Pancreas (tissue), 10 donors: ENCODE data around the gene ZNF37A. TPM values are rescaled to one million over a fixed set of nuclear protein-coding genes. Genes with fewer than 3 reads are reported as not detected.

Experiments used
- ATAC-seq, 4 donors: fragments of 200-7000 bp; cut with Tn5 transposase; one replicate each; pipeline versions ENCODE4 v1.8.0 to v1.9.1; 2020; ENCODE audit warnings: mild to moderate bottlenecking in 4 of 4, moderate library complexity in 4 of 4
- DNase-seq, 6 donors: peaks; one replicate each; pipeline ENCODE4 v3.0.0-alpha.2; 2020
- FAIRE-seq: peaks from 2 replicates; lab custom pipeline; 2012; peaks lifted over from hg19 to GRCh38; lab: Jason Lieb, UNC
- H3K27ac ChIP-seq, 4 donors: fragments of 200-600 bp; sonication (generic); 1 replicate in 3 of 4; 2 replicates in 1 of 4; pipeline versions ENCODE4 v1.5.0 to v1.8.0; 2020
- H3K27me3 ChIP-seq, 4 donors: fragments of 200-600 bp; one replicate each; pipeline ENCODE4 v1.8.0; 2021
- H3K36me3 ChIP-seq, 3 donors: fragments of 200-600 bp; sonication (generic) in 1 of 3; one replicate each; pipeline versions ENCODE4 v1.5.0 to v1.8.0; 2020 to 2021
- H3K4me1 ChIP-seq, 3 donors: fragments of 200-600 bp; one replicate each; pipeline ENCODE4 v1.8.0; 2021
- H3K4me3 ChIP-seq, 4 donors: fragments of 200-600 bp; sonication (generic) in 2 of 4; one replicate each; pipeline versions ENCODE4 v1.5.0 to v1.8.0; 2020 to 2021
- H3K9me3 ChIP-seq, 4 donors: fragments of 200-600 bp; one replicate each; pipeline ENCODE4 v1.8.0; 2021
- CTCF ChIP-seq, 4 donors: fragments of 200-600 bp; sonication (generic) in 3 of 4; IDR thresholded peaks; one replicate each; pipeline versions ENCODE4 v1.5.0 to v1.8.0; 2021; ENCODE audit warnings: antibody characterized with exemption in 4 of 4
- WGBS, 2 donors: extraction: QIAGEN DNeasy Blood & Tissue Kit; methylation state at CpG; one replicate each; pipeline ENCODE4 v1.1.7; 2013; 5-methylcytosine and 5-hydroxymethylcytosine counted together
- intact Hi-C, 3 donors: fragments of 100-400 bp; cut with DNase I; formaldehyde crosslinking; loops; one replicate each; pipeline versions ENCODE4 v1.11.1 to v1.14.2; 2022
- polyA plus RNA-seq, 2 donors: library from polyadenylated mRNA; stranded (reverse); fragments of 200-250 nt; gene quantifications; one replicate each; pipeline ENCODE4 v1.2.3, GENCODE V29; 2013
- total RNA-seq, 6 donors: library from RNA; stranded (reverse); fragmentation: NEBNext Ultra II Directional in 4 of 6; extraction: Animal tissue kit (Norgen Biotek cat#: 25700) in 4 of 6; gene quantifications; one replicate each; pipeline versions ENCODE4 v1.2.1 to v1.2.4, GENCODE V29; 2021 to 2023
- donor health status: healthy with polysubstance abuse.
- donor health status: DM: no; HTN: no; CAD: no; lungs with moderate emphysema.
- donor health status: DM: no; HTN: no; CAD: no.
- donor health status: control.
- donor health status: control.
- donor health status: Bipolar disorder and iron deficiency.
- donor health status: DM: yes; HTN: yes; CAD: no.
- donor health status: DM: no; HTN: no; CAD: no.
- donor health status: DM: no; HTN: no; CAD: no.
- donor health status: DM: yes; HTN: yes; CAD: no.

ZNF37A gene
- total and polyA plus RNA-seq, 8 donors: 7.7 to 16.7 (median 10.7) TPM

- Histone ChIP-seq H3K9me3 (no peaks in the 10 kb centered on the region), H3K27ac (no peak overlapping the region), H3K4me1 (no peaks in the 10 kb centered on the region), H3K27me3 (no peaks in the 10 kb centered on the region), H3K36me3 (no peaks in the 10 kb centered on the region), H3K4me3 (no peak overlapping the region)
- intact Hi-C loops: no loop called here
- no peak for TF ChIP-seq CTCF (IDR thresholded peaks at IDR 0.05)
- ATAC-seq (no peak), FAIRE-seq (no peak), DNase-seq (no peak)
- 63 to 68% methylated on average over 2 of the region's 2 CpGs for WGBS, 2 donors
Observed at GRCh38 chr10:38159004-38159403, 64.9 kb downstream of the ZNF37A start.

GRCh38 chr10:38163617-38164016, 69.5 kb downstream of the ZNF37A start:
- H3K4me1 ChIP-seq: no peaks in the 10 kb centered on the region
- TF ChIP-seq CTCF (IDR thresholded peaks at IDR 0.05): no peak
- DNase-seq (no peak), ATAC-seq (no peak), FAIRE-seq (no peak)
- no peaks in the 10 kb centered on the region for H3K9me3 ChIP-seq
- 3 to 14% methylated on average over 1 of the region's 1 CpG for WGBS, 2 donors
- no peak overlapping the region for H3K27ac ChIP-seq
- H3K4me3 ChIP-seq: no peak overlapping the region
- intact Hi-C loops: no loop called here
- H3K27me3 ChIP-seq: no peaks in the 10 kb centered on the region
- H3K36me3 ChIP-seq: no peaks in the 10 kb centered on the region

GRCh38 chr10:38174336-38174735, 80.2 kb downstream of the ZNF37A start:
- DNase-seq: no peak
- H3K27me3 ChIP-seq: no peaks in the 10 kb centered on the region

GRCh38 chr10:38184477-38184876, 90.3 kb downstream of the ZNF37A start:
- no peaks in the 10 kb centered on the region for H3K36me3 ChIP-seq
- no peak overlapping the region for H3K4me3 ChIP-seq
- no peak overlapping the region for H3K27ac ChIP-seq
- no peaks in the 10 kb centered on the region for H3K27me3 ChIP-seq
- H3K4me1 ChIP-seq: no peaks in the 10 kb centered on the region
- ATAC-seq (no peak), DNase-seq (no peak), FAIRE-seq (no peak)
- 12 to 16% methylated on average over 1 of the region's 1 CpG for WGBS, 2 donors
- TF ChIP-seq CTCF (IDR thresholded peaks at IDR 0.05): no peak
- intact Hi-C loops: no loop called here
- no peaks in the 10 kb centered on the region for H3K9me3 ChIP-seq

More at GRCh38 chr10:38174336-38174735, 80.2 kb downstream of the ZNF37A start:
- Histone ChIP-seq H3K4me3 (no peak overlapping the region), H3K9me3 (no peaks in the 10 kb centered on the region), H3K36me3 (no peaks in the 10 kb centered on the region), H3K4me1 (no peaks in the 10 kb centered on the region), H3K27ac (no peak overlapping the region)
- FAIRE-seq (no peak), ATAC-seq (no peak)
- 29 to 33% methylated on average over 2 of the region's 2 CpGs for WGBS, 2 donors
- intact Hi-C loops: no loop called here
- no peak for TF ChIP-seq CTCF (IDR thresholded peaks at IDR 0.05)

Other genes starting within 250 kb of the ZNF37A start
- gene ZNF248, start 236.7 kb upstream of the ZNF37A start, total RNA-seq: 1 to 10 TPM; 2.7 to 8.3 (median 4.2) TPM
- gene ZNF248, start 236.7 kb upstream of the ZNF37A start, polyA plus RNA-seq: 1 to 10 TPM; 4.6 to 8.2 TPM
- 1 to 10 TPM; 2.9 to 5.2 (median 3.9) TPM for gene ZNF25, start 117.7 kb upstream of the ZNF37A start, total RNA-seq
- 1 to 10 TPM; 3.6 to 7.8 TPM for gene ZNF25, start 117.7 kb upstream of the ZNF37A start, polyA plus RNA-seq
- 10 to 100 TPM; 16.6 to 32.1 (median 20.3) TPM for gene ZNF33A, start 83.7 kb upstream of the ZNF37A start, total RNA-seq
- gene ZNF33A, start 83.7 kb upstream of the ZNF37A start, polyA plus RNA-seq: 10 to 100 TPM in 1 of 2 donors, 1 to 10 TPM in 1; 9.7 to 15.7 TPM